ENCODE measurements around the gene MCEMP1.
"Not testable (repeated sequence)": the region's sequence is repeated elsewhere in the genome, so short reads cannot be mapped to it uniquely, and the experiment has no call there.

MCEMP1 gene

DNA sequence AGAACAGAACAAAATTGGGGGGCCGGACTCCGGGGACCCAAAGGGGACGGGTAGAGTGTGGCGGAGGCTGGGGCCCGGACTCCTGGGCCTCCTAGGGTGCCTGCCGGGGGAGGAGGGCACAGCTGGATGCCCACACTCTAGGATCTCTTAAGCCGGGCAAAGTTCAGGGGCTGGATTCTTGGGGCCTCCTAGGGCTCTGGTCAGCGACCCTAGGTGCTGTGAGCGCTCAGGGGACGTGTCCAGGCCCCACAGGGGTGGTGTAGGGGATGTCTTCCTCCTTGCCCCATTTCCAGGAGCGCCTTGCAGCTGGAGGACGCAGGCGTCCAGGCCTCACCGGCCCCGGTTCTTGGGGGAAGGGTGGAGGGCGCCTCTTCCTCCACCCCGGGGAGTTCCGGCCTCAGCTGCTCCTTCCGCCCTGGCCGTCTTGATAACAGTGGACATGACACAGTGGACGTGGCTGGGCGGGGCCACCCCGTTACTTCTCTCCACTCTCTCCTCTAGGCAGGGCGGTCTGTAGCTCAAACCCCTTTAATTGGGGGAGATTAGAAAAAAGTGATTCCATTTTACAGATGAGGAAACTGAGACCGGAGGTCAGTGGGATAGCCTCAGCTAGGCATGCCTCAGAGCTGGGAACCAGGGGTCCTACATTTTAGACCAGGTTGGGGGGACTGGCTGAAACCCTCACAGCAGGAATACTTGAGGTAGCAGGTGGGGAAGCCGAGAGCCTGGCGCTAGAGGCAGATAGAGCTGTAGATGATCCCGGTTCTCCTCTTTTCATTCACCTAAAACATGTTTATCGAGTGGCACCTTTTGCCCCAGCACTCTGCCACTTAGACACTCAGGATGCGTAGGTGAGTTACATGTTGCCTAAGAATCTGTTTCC, 39.3 kb upstream of the MCEMP1 start:
- no peak overlapping the region for H3K4me3 ChIP-seq (ENCODE audit: low read length)
- H3K4me2 ChIP-seq (ENCODE audit: low read length) = no peak overlapping the region
- no peaks in the 10 kb centered on the region for H3K36me3 ChIP-seq (ENCODE audit: insufficient read depth, low read length)
- no peaks in the 10 kb centered on the region for H3K4me1 ChIP-seq (ENCODE audit: control insufficient read depth, insufficient read depth, low read length)
- no peak overlapping the region for H3K9ac ChIP-seq (ENCODE audit: low read depth, low read length)
- peaks cover 27% of the 10 kb centered on the region for H3K27me3 ChIP-seq (ENCODE audit: control insufficient read depth, insufficient read depth, low read length)
- H3K9me3 ChIP-seq (replicated peaks; ENCODE audit: low read length) = no peaks in the 10 kb centered on the region

GRCh38 chr19:7638802-7639465, 38.0 kb upstream of the MCEMP1 start:
- Histone ChIP-seq H3K4me2 (ENCODE audit: low read length) (no peak overlapping the region), H3K4me1 (ENCODE audit: control insufficient read depth, insufficient read depth, low read length) (no peaks in the 10 kb centered on the region), H3K9ac (ENCODE audit: low read depth, low read length) (no peak overlapping the region), H3K4me3 (ENCODE audit: low read length) (no peak overlapping the region), H3K27me3 (ENCODE audit: control insufficient read depth, insufficient read depth, low read length) (peaks cover 27% of the 10 kb centered on the region), H3K9me3 (replicated peaks; ENCODE audit: low read length) (no peaks in the 10 kb centered on the region), H3K36me3 (ENCODE audit: insufficient read depth, low read length) (no peaks in the 10 kb centered on the region)

DNA sequence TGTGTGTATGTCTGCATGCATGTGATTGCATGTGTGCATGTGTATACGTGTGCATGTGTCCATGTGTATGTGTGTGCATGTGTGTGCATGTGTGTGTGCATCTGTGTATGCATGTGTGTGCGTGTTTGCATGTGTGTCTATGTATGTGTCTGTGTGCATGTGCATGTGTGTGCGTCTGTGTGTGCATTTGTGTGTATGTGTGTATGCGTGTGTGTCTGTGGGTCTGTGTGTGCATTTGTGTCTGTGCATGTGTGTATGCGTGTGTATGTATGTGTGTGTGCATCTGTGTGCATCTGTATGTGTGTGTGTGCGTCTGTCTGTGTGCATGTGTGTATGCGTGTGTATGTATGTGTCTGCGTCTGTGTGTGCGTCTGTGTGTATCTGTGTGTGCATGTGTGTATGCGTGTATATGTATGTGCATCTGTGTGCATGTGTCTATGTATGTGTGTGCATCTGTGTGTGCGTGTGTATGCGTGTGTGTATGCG, 37.0 kb upstream of the MCEMP1 start:
- Histone ChIP-seq H3K27me3 (ENCODE audit: control insufficient read depth, insufficient read depth, low read length) (peaks cover 27% of the 10 kb centered on the region), H3K4me3 (ENCODE audit: low read length) (no peak overlapping the region), H3K9me3 (replicated peaks; ENCODE audit: low read length) (no peaks in the 10 kb centered on the region), H3K4me1 (ENCODE audit: control insufficient read depth, insufficient read depth, low read length) (no peaks in the 10 kb centered on the region), H3K36me3 (ENCODE audit: insufficient read depth, low read length) (no peaks in the 10 kb centered on the region), H3K4me2 (ENCODE audit: low read length) (no peak overlapping the region), H3K9ac (ENCODE audit: low read depth, low read length) (no peak overlapping the region)

DNA sequence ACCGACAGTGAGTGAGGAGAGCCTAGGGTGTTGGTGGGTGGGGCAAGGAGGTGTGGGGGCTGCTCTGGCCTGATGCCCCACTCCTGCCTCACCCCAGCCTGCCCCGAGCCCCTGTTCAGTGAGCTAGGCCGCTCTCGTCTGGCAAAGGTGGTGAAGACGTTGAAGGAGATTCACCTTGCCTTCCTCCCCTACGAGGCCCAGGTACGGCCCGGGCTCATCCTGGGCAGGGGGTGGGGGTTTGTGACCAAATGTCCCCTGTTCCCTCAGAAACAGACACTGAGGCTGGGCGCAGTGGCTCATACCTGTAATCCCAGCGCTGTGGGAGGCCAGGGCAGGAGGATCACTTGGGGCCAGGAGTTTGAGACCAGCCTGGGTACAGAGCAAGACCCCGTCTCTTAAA, 36.1 kb upstream of the MCEMP1 start:
- H3K36me3 ChIP-seq (ENCODE audit: insufficient read depth, low read length) = no peaks in the 10 kb centered on the region
- H3K9ac ChIP-seq (ENCODE audit: low read depth, low read length) = no peak overlapping the region
- no peak overlapping the region for H3K4me3 ChIP-seq (ENCODE audit: low read length)
- peaks cover 19% of the 10 kb centered on the region for H3K27me3 ChIP-seq (ENCODE audit: control insufficient read depth, insufficient read depth, low read length)
- no peaks in the 10 kb centered on the region for H3K9me3 ChIP-seq (replicated peaks; ENCODE audit: low read length)
- H3K4me2 ChIP-seq (ENCODE audit: low read length) = no peak overlapping the region
- H3K4me1 ChIP-seq (ENCODE audit: control insufficient read depth, insufficient read depth, low read length) = no peaks in the 10 kb centered on the region

DNA sequence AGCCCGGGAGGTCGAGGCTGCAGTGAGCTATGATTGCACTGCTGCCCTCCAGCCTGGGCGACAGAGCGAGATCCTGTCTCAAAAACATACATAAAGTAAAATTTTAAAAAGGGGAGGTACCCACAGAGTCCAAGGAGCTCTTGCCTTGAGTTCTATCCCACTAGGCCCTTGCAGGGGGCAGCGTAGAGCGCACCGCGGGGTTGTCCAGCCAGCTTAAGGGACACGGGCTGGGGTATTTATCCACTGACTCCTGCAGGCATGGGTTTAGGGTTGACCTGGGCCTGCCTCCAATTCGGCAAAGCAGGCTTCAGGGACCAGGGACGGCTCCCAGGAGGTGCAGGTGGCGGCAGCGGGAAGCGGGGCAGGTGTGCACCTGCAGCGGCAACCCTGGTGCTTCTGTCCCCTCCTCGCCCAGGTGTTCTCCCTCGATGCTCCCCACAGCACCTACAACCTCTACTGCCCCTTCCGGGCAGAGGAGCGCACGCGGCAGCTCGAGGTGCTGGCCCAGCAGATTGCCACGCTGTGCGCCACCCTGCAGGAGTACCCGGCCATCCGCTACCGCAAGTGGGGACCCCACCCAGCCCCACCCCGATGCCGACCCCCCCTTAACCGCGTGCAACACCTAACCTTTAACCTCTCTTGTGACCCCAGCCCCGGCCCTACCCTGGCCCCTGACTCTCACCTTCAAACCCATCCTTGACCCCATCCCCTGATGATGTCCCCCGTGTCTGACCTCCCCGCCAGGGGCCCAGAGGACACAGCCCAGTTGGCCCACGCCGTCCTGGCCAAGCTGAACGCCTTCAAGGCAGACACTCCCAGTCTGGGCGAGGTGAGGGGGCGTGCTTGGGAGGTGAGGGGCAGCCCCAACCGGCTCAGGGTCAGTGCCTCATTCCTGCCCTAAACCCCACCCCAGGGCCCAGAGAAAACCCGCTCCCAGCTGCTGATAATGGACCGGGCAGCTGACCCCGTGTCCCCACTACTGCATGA, 35.3 kb upstream of the MCEMP1 start:
- Histone ChIP-seq H3K9ac (ENCODE audit: low read depth, low read length) (no peak overlapping the region), H3K4me3 (ENCODE audit: low read length) (no peak overlapping the region), H3K27me3 (ENCODE audit: control insufficient read depth, insufficient read depth, low read length) (peaks cover 12% of the 10 kb centered on the region), H3K4me2 (ENCODE audit: low read length) (no peak overlapping the region), H3K4me1 (ENCODE audit: control insufficient read depth, insufficient read depth, low read length) (no peaks in the 10 kb centered on the region), H3K36me3 (ENCODE audit: insufficient read depth, low read length) (no peaks in the 10 kb centered on the region), H3K9me3 (replicated peaks; ENCODE audit: low read length) (no peaks in the 10 kb centered on the region)

DNA sequence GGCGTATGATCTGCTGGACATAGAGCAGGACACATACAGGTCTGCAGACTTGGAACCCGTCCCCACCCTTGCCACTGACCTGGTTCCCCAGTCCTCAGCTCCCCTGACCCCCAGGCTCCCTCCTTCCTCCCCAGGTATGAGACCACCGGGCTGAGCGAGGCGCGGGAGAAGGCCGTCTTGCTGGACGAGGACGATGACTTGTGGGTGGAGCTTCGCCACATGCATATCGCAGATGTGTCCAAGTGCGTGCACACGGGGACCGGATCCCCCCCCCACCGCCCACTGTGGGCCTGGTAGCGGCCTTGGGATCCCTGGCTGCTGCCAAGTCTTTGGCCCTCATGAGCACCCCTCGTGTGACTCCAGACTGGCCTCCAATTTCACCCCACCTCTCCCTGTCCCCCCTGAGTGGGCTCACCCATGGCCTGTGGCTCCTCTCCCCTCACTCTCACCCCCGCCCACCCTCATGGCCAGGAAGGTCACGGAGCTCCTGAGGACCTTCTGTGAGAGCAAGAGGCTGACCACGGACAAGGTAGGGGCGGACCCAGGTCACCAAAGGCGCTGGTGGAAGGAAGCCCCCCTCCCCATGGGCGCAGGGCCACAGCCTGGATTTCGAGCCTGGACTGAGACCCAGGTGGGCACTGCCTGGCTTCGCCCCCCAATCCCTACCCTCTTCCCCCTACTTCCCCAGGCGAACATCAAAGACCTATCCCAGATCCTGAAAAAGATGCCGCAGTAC, 34.4 kb upstream of the MCEMP1 start:
- no peak overlapping the region for H3K4me3 ChIP-seq (ENCODE audit: low read length)

GRCh38 chr19:7643031-7643415, 33.9 kb upstream of the MCEMP1 start:
- H3K4me1 ChIP-seq (ENCODE audit: control insufficient read depth, insufficient read depth, low read length) = no peaks in the 10 kb centered on the region
- no peak overlapping the region for H3K9ac ChIP-seq (ENCODE audit: low read depth, low read length)
- peaks cover 2% of the 10 kb centered on the region for H3K27me3 ChIP-seq (ENCODE audit: control insufficient read depth, insufficient read depth, low read length)
- no peaks in the 10 kb centered on the region for H3K36me3 ChIP-seq (ENCODE audit: insufficient read depth, low read length)
- H3K4me3 ChIP-seq (ENCODE audit: low read length) = no peak overlapping the region
- H3K4me2 ChIP-seq (ENCODE audit: low read length) = no peak overlapping the region
- H3K9me3 ChIP-seq (replicated peaks; ENCODE audit: low read length) = no peaks in the 10 kb centered on the region

More for the DNA sequence above, 34.4 kb upstream of the MCEMP1 start:
- Histone ChIP-seq H3K9me3 (replicated peaks; ENCODE audit: low read length) (no peaks in the 10 kb centered on the region), H3K36me3 (ENCODE audit: insufficient read depth, low read length) (no peaks in the 10 kb centered on the region), H3K4me2 (ENCODE audit: low read length) (no peak overlapping the region), H3K9ac (ENCODE audit: low read depth, low read length) (no peak overlapping the region), H3K27me3 (ENCODE audit: control insufficient read depth, insufficient read depth, low read length) (peaks cover 7% of the 10 kb centered on the region), H3K4me1 (ENCODE audit: control insufficient read depth, insufficient read depth, low read length) (no peaks in the 10 kb centered on the region)

GRCh38 chr19:7643629-7644549, 33.0 kb upstream of the MCEMP1 start:
- H3K9me3 ChIP-seq (replicated peaks; ENCODE audit: low read length); H3K9ac ChIP-seq (ENCODE audit: low read depth, low read length); H3K36me3 ChIP-seq (ENCODE audit: insufficient read depth, low read length); H3K4me1 ChIP-seq (ENCODE audit: control insufficient read depth, insufficient read depth, low read length); H3K4me2 ChIP-seq (ENCODE audit: low read length); H3K27me3 ChIP-seq (ENCODE audit: control insufficient read depth, insufficient read depth, low read length); H3K4me3 ChIP-seq (ENCODE audit: low read length): not testable (repeated sequence)

DNA sequence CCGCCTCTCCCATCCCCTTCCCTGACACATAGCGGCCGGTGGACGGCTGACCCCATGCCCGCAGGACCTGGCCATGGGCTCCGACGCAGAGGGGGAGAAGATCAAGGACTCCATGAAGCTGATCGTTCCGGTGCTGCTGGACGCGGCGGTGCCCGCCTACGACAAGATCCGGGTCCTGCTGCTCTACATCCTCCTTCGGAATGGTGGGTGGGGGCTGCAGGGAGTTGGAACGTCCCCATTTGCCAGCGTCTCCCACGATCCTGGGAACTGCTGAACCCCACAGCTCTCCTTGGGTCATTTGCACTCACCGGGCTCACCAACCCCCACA, 32.4 kb upstream of the MCEMP1 start:
- Histone ChIP-seq H3K4me1 (ENCODE audit: control insufficient read depth, insufficient read depth, low read length) (no peaks in the 10 kb centered on the region), H3K4me3 (ENCODE audit: low read length) (no peak overlapping the region), H3K4me2 (ENCODE audit: low read length) (no peak overlapping the region), H3K9me3 (replicated peaks; ENCODE audit: low read length) (no peaks in the 10 kb centered on the region), H3K36me3 (ENCODE audit: insufficient read depth, low read length) (no peaks in the 10 kb centered on the region), H3K9ac (ENCODE audit: low read depth, low read length) (no peak overlapping the region), H3K27me3 (ENCODE audit: control insufficient read depth, insufficient read depth, low read length) (no peaks in the 10 kb centered on the region)

DNA sequence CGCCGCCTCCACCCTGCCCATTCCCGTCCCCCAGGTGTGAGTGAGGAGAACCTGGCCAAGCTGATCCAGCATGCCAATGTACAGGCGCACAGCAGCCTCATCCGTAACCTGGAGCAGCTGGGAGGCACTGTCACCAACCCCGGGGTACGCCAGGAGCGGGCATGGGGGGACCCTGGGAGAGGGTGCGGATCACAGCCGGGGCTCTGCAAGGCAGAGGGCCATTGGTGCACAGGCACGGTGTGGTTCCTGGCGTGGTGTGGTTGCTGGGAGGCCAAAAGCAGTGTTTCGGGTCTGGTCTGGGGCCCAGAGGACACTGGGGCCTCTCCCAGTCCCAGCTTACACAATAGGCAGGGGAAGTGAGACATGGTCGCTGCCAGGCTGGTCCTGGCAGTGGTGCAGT, 31.7 kb upstream of the MCEMP1 start:
- Histone ChIP-seq H3K27me3 (ENCODE audit: control insufficient read depth, insufficient read depth, low read length) (peaks cover 1% of the 10 kb centered on the region), H3K36me3 (ENCODE audit: insufficient read depth, low read length) (no peaks in the 10 kb centered on the region), H3K4me1 (ENCODE audit: control insufficient read depth, insufficient read depth, low read length) (no peaks in the 10 kb centered on the region), H3K9me3 (replicated peaks; ENCODE audit: low read length) (no peaks in the 10 kb centered on the region), H3K4me2 (ENCODE audit: low read length) (no peak overlapping the region), H3K9ac (ENCODE audit: low read depth, low read length) (no peak overlapping the region), H3K4me3 (ENCODE audit: low read length) (no peak overlapping the region)

Measured in skeletal muscle satellite cell (primary cell).